ENCODE data around the gene SMAD4.

- TF ChIP-seq, protein P1, sequence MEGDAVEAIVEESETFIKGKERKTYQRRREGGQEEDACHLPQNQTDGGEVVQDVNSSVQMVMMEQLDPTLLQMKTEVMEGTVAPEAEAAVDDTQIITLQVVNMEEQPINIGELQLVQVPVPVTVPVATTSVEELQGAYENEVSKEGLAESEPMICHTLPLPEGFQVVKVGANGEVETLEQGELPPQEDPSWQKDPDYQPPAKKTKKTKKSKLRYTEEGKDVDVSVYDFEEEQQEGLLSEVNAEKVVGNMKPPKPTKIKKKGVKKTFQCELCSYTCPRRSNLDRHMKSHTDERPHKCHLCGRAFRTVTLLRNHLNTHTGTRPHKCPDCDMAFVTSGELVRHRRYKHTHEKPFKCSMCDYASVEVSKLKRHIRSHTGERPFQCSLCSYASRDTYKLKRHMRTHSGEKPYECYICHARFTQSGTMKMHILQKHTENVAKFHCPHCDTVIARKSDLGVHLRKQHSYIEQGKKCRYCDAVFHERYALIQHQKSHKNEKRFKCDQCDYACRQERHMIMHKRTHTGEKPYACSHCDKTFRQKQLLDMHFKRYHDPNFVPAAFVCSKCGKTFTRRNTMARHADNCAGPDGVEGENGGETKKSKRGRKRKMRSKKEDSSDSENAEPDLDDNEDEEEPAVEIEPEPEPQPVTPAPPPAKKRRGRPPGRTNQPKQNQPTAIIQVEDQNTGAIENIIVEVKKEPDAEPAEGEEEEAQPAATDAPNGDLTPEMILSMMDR (conservative IDR thresholded peaks at IDR 0.05) = no peak
- TF ChIP-seq EZH2 (IDR thresholded peaks at IDR 0.05; ENCODE audit: low read depth) = no peak
These were observed 1.7 kb upstream of the SMAD4 start for GRCh38 chr18:51028201-51028805.
